Measurements from ENCODE around the gene COL25A1. TPM values are rescaled to one million over a fixed set of nuclear protein-coding genes. Genes with fewer than 3 reads are reported as not detected.

The COL25A1 gene
- total and polyA plus RNA-seq, 2 donors (not counting 3 experiments of a cell fraction or from before 2014, with no cell fraction given), result 0.21 to 3.5 TPM

DNA sequence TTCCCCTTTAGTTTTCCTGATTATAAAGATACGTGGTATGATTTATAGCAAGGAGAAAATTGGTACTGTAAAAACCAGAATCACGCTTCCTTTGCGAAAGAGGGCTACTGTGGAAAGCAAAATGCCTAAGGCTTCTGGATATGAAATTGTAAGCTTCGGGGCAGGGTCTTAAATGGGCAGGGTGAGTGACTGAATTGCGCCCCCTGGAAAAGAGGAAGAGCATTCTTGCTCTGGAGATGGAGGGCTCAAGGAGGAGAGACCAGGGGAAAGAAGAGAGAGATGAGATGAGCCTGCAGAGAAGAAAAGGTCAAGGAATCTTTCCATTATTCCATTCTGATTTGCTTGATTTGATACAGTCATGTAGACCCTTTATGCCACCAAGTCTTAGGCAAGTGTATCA is 526.5 kb downstream of the COL25A1 start:
- H3K9me1 ChIP-seq (replicated peaks; ENCODE audit: control insufficient read depth, extremely low read depth, insufficient read depth, low read length), result no peaks in the 10 kb centered on the region
- no peak for TF ChIP-seq FOS (IDR thresholded peaks at IDR 0.05; ENCODE audit: borderline replicate concordance, insufficient read depth, low read length)
- no peak for TF ChIP-seq JUN (IDR thresholded peaks at IDR 0.05; ENCODE audit: borderline replicate concordance, insufficient read depth, insufficient read length, low read depth)
- TF ChIP-seq, protein P1, sequence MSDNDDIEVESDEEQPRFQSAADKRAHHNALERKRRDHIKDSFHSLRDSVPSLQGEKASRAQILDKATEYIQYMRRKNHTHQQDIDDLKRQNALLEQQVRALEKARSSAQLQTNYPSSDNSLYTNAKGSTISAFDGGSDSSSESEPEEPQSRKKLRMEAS (IDR thresholded peaks at IDR 0.05; ENCODE audit: insufficient read depth, insufficient read length), result no peak
- no peak for TF ChIP-seq POLR2A (IDR thresholded peaks at IDR 0.05; ENCODE audit: low read depth, low read length)
- no peak for TF ChIP-seq GATA2 (IDR thresholded peaks at IDR 0.05; ENCODE audit: insufficient read depth, insufficient read length, low read depth, low read length)
- no peak for TF ChIP-seq MYC (IDR thresholded peaks at IDR 0.05; ENCODE audit: low read depth, low read length)
- TF ChIP-seq POLR2AphosphoS5 (IDR thresholded peaks at IDR 0.05; ENCODE audit: insufficient read depth, low read depth, low read length), result no peak
- TF ChIP-seq, protein P2, sequence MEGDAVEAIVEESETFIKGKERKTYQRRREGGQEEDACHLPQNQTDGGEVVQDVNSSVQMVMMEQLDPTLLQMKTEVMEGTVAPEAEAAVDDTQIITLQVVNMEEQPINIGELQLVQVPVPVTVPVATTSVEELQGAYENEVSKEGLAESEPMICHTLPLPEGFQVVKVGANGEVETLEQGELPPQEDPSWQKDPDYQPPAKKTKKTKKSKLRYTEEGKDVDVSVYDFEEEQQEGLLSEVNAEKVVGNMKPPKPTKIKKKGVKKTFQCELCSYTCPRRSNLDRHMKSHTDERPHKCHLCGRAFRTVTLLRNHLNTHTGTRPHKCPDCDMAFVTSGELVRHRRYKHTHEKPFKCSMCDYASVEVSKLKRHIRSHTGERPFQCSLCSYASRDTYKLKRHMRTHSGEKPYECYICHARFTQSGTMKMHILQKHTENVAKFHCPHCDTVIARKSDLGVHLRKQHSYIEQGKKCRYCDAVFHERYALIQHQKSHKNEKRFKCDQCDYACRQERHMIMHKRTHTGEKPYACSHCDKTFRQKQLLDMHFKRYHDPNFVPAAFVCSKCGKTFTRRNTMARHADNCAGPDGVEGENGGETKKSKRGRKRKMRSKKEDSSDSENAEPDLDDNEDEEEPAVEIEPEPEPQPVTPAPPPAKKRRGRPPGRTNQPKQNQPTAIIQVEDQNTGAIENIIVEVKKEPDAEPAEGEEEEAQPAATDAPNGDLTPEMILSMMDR (IDR thresholded peaks at IDR 0.05; ENCODE audit: extremely low read depth in 1 of 2, insufficient read depth in 1 of 2, low read depth in 1 of 2, low read length in 2 of 2), result no peak
- no peak for TF ChIP-seq EZH2 (IDR thresholded peaks at IDR 0.05; ENCODE audit: borderline replicate concordance, low read depth, low read length, severe bottlenecking)
- no peaks in the 10 kb centered on the region for H3K36me3 ChIP-seq (ENCODE audit: control insufficient read depth in 2 of 2, extremely low read depth in 1 of 2, insufficient read depth in 2 of 2, low read length in 2 of 2)
- H3K4me3 ChIP-seq (replicated peaks in 1 of 3; ENCODE audit: insufficient read depth in 1 of 3, low read depth in 1 of 3, low read length in 3 of 3), result no peak overlapping the region
- no peak overlapping the region for H3K4me2 ChIP-seq (ENCODE audit: insufficient read depth, low read length)
- CTCF ChIA-PET, result no interaction called here
- H2AFZ ChIP-seq (ENCODE audit: low read depth, low read length), result no peak overlapping the region
- no peak overlapping the region for H3K9ac ChIP-seq (replicated peaks; ENCODE audit: extremely low read depth, insufficient read depth, low read length)
- no peak overlapping the region for H3K27ac ChIP-seq (ENCODE audit: insufficient read depth, low read depth, low read length)
- no peaks in the 10 kb centered on the region for H3K79me2 ChIP-seq (ENCODE audit: control insufficient read depth, insufficient read depth, low read length)
- no TSS peak for BruUV-seq (replicated peaks)
- POLR2A ChIA-PET, result no interaction called here
- H4K20me1 ChIP-seq (replicated peaks; ENCODE audit: control insufficient read depth, extremely low read depth, insufficient read depth, low read length), result no peaks in the 10 kb centered on the region
- FAIRE-seq (no peak), DNase-seq (ENCODE audit: low read depth, low spot score) (no peak)
- dilution Hi-C loops (cut with MboI; ENCODE audit: extremely low pct_ligation_motif_present, low sequenced_read_pairs) (no loop called here), intact Hi-C loops (cut with micrococcal nuclease) (no loop called here)
- no peaks in the 10 kb centered on the region for H3K9me3 ChIP-seq (replicated peaks; ENCODE audit: control insufficient read depth, insufficient read depth, low read length)
- peaks cover 5% of the 10 kb centered on the region for H3K4me1 ChIP-seq (ENCODE audit: control insufficient read depth, extremely low read depth, insufficient read depth, low read length)
- no peaks in the 10 kb centered on the region for H3K27me3 ChIP-seq (ENCODE audit: control insufficient read depth in 2 of 2, insufficient read depth in 2 of 2, low read length in 2 of 2)
